Right lobe of liver (tissue), 4 donors: ENCODE results near the gene COL6A1.

Experiments
- CTCF ChIP-seq, 4 donors: fragments of 200-600 bp in 3 of 4; fragments of 450-650 bp in 1 of 4; IDR thresholded peaks; one replicate each; pipeline versions ENCODE4 v1.5.1 to v1.8.0; 2016 to 2022; ENCODE audit warnings: antibody characterized with exemption in 4 of 4, mild to moderate bottlenecking in 2 of 4
- POLR2A ChIP-seq: fragments of 450-650 bp; IDR thresholded peaks from one replicate; pipeline ENCODE4 v1.6.1; 2017; ENCODE audit warnings: antibody characterized with exemption, mild to moderate bottlenecking
- donor health status: DM: no; HTN: no; CAD: no.
- donor health status: DM: no; HTN: no; CAD: no.
- donor health status: DM: no; HTN: yes; CAD: no.

GRCh38 chr21:45980697-45981096 is 873 bp upstream of the COL6A1 start:
- TF ChIP-seq CTCF (IDR thresholded peaks at IDR 0.05): no peak
- TF ChIP-seq POLR2A: no peak
